Spleen (tissue), 11 donors: ENCODE measurements around the gene LRMDA. TPM values are rescaled to one million over a fixed set of nuclear protein-coding genes. Genes with fewer than 3 reads are reported as not detected.

Source experiments
- DNase-seq: peaks from one replicate; pipeline ENCODE4 v3.0.0-alpha.2; 2020
- H3K27ac ChIP-seq, 8 donors: fragments of 200-600 bp; sonication (generic) in 7 of 8; 1 replicate in 4 of 8; 2 replicates in 4 of 8; pipeline versions ENCODE4 v1.5.0 to v1.8.0; 2016 to 2021; ENCODE audit warnings: inconsistent platforms in 4 of 8, mild to moderate bottlenecking in 4 of 8, moderate library complexity in 1 of 8
- H3K27me3 ChIP-seq, 7 donors: fragments of 200-600 bp; sonication (generic) in 6 of 7; replicated peaks in 1 of 7; 1 replicate in 4 of 7; 2 replicates in 3 of 7; pipeline versions ENCODE4 v1.5.0 to v1.8.0; 2016 to 2021; ENCODE audit warnings: inconsistent platforms in 3 of 7, mild to moderate bottlenecking in 1 of 7
- H3K36me3 ChIP-seq, 6 donors: fragments of 200-600 bp; sonication (generic) in 5 of 6; 1 replicate in 4 of 6; 2 replicates in 2 of 6; pipeline versions ENCODE4 v1.5.0 to v1.8.0; 2016 to 2021; ENCODE audit warnings: inconsistent platforms in 2 of 6
- H3K4me1 ChIP-seq, 6 donors: fragments of 200-600 bp; sonication (generic) in 5 of 6; 1 replicate in 3 of 6; 2 replicates in 3 of 6; pipeline versions ENCODE4 v1.5.0 to v1.8.0; 2016 to 2021; ENCODE audit warnings: inconsistent platforms in 3 of 6
- H3K4me3 ChIP-seq, 8 donors: fragments of 200-600 bp; sonication (generic) in 7 of 8; 1 replicate in 4 of 8; 2 replicates in 4 of 8; pipeline versions ENCODE4 v1.5.0 to v1.8.0; 2016 to 2021; ENCODE audit warnings: inconsistent platforms in 4 of 8, mild to moderate bottlenecking in 4 of 8, moderate library complexity in 2 of 8
- H3K9me3 ChIP-seq, 8 donors: fragments of 200-600 bp; sonication (generic) in 7 of 8; 1 replicate in 4 of 8; 2 replicates in 4 of 8; pipeline versions ENCODE4 v1.5.0 to v1.8.0; 2016 to 2021; ENCODE audit warnings: inconsistent platforms in 4 of 8
- CTCF ChIP-seq, 11 experiments: fragments of 200-600 bp in 7 of 11; fragments of 450-650 bp in 4 of 11; sonication (generic) in 4 of 11; IDR thresholded peaks in 8 of 11; conservative IDR thresholded peaks in 3 of 11; 1 replicate in 7 of 11; 2 replicates in 4 of 11; pipeline versions ENCODE4 v1.4.0 to v1.8.0; 2016 to 2021; ENCODE audit warnings: antibody characterized with exemption in 11 of 11, inconsistent platforms in 4 of 11, mild to moderate bottlenecking in 1 of 11
- POLR2A ChIP-seq, 3 donors: fragments of 450-650 bp; IDR thresholded peaks; one replicate each; pipeline ENCODE4 v1.5.1; 2017; ENCODE audit warnings: antibody characterized with exemption in 3 of 3, mild to moderate bottlenecking in 1 of 3
- POLR2AphosphoS5 ChIP-seq, 3 donors: sonication (generic); formaldehyde crosslinking; IDR thresholded peaks; one replicate each; pipeline ENCODE4 v1.5.1; 2017; ENCODE audit warnings: antibody characterized with exemption in 3 of 3
- WGBS, 5 donors: extraction: QIAGEN DNeasy Blood & Tissue Kit in 3 of 5; methylation state at CpG; one replicate each; pipeline versions ENCODE4 v1.1.5 to v1.1.7; 2013 to 2018; 5-methylcytosine and 5-hydroxymethylcytosine counted together
- intact Hi-C: fragments of 100-400 bp; cut with DNase I; formaldehyde crosslinking; loops from one replicate; pipeline ENCODE4 v1.15.0; 2023; ENCODE audit warnings: low total_unique reads
- polyA plus RNA-seq, 3 donors: library from polyadenylated mRNA; stranded (reverse); fragments of 200-250 nt; gene quantifications; one replicate each; pipeline ENCODE4 v1.2.1, GENCODE V29; 2013
- total RNA-seq, 7 donors: library from RNA; depleted of rRNA in 3 of 7; stranded (reverse); fragments of >200 nt in 3 of 7; fragmentation: NEBNext Ultra II Directional in 4 of 7; extraction: Animal tissue kit (Norgen Biotek cat#: 25700) in 4 of 7; gene quantifications; one replicate each; pipeline versions ENCODE4 v1.1.0 to v1.2.1, GENCODE V29; 2016 to 2021
- donor health status: healthy with polysubstance abuse.
- donor health status: DM: no; HTN: no; CAD: no; lungs with moderate emphysema.
- donor health status: DM: no; HTN: no; CAD: no.
- donor health status: Bipolar disorder and iron deficiency.
- donor health status: healthy.
- donor health status: DM: no; HTN: no; CAD: no.
- donor health status: DM: yes; HTN: yes; CAD: no.

The LRMDA gene
- total and polyA plus RNA-seq, 10 donors: 7.3 to 46.6 (median 28.2) TPM

GRCh38 chr10:75976681-75977080, 545.3 kb downstream of the LRMDA start:
- no peak for DNase-seq
- intact Hi-C loops: no loop called here
- Histone ChIP-seq H3K4me1 (no peaks in the 10 kb centered on the region), H3K27me3 (no peaks in the 10 kb centered on the region), H3K4me3 (no peak overlapping the region), H3K36me3 (no peaks in the 10 kb centered on the region), H3K27ac (no peak overlapping the region), H3K9me3 (no peaks in the 10 kb centered on the region)
- TF ChIP-seq CTCF (IDR thresholded peaks at IDR 0.05 in 8 of 11, conservative IDR thresholded peaks at IDR 0.05 in 3 of 11) (no peak), POLR2A (IDR thresholded peaks at IDR 0.05) (no peak), POLR2AphosphoS5 (IDR thresholded peaks at IDR 0.05) (no peak)
- WGBS, 5 donors: 78 to 90% (median 84%) methylated on average over 3 of the region's 3 CpGs

GRCh38 chr10:75977139-75977538, 545.7 kb downstream of the LRMDA start:
- H3K27ac ChIP-seq: no peak overlapping the region

GRCh38 chr10:75978213-75978612, 546.8 kb downstream of the LRMDA start:
- H3K27ac ChIP-seq: no peak overlapping the region
- intact Hi-C loops: no loop called here
- no peaks in the 10 kb centered on the region for H3K4me1 ChIP-seq
- TF ChIP-seq POLR2AphosphoS5 (IDR thresholded peaks at IDR 0.05) (no peak), CTCF (IDR thresholded peaks at IDR 0.05 in 8 of 11, conservative IDR thresholded peaks at IDR 0.05 in 3 of 11) (no peak), POLR2A (IDR thresholded peaks at IDR 0.05) (no peak)
- DNase-seq: no peak
- H3K27me3 ChIP-seq: no peaks in the 10 kb centered on the region
- no peaks in the 10 kb centered on the region for H3K36me3 ChIP-seq
- H3K9me3 ChIP-seq: no peaks in the 10 kb centered on the region
- WGBS, 5 donors: 74 to 91% (median 87%) methylated on average over 4 of the region's 4 CpGs
- H3K4me3 ChIP-seq: no peak overlapping the region

More at GRCh38 chr10:75977139-75977538, 545.7 kb downstream of the LRMDA start:
- TF ChIP-seq CTCF (IDR thresholded peaks at IDR 0.05 in 8 of 11, conservative IDR thresholded peaks at IDR 0.05 in 3 of 11): no peak
- no peak overlapping the region for H3K4me3 ChIP-seq
- no peaks in the 10 kb centered on the region for H3K27me3 ChIP-seq
- H3K36me3 ChIP-seq: no peaks in the 10 kb centered on the region
- WGBS, 5 donors: 63 to 80% (median 79%) methylated on average over 4 of the region's 4 CpGs
- intact Hi-C loops: no loop called here
- H3K9me3 ChIP-seq: no peaks in the 10 kb centered on the region
- H3K4me1 ChIP-seq: no peaks in the 10 kb centered on the region
- no peak for DNase-seq

GRCh38 chr10:75980419-75981002, 549.1 kb downstream of the LRMDA start:
- no peak for DNase-seq
- Histone ChIP-seq H3K27me3 (no peaks in the 10 kb centered on the region), H3K9me3 (no peaks in the 10 kb centered on the region), H3K4me1 (no peaks in the 10 kb centered on the region), H3K27ac (no peak overlapping the region), H3K4me3 (no peak overlapping the region), H3K36me3 (no peaks in the 10 kb centered on the region)
- WGBS, 5 donors: 81 to 93% (median 90%) methylated on average over 6 of the region's 6 CpGs
- intact Hi-C loops: no loop called here
- TF ChIP-seq POLR2A (IDR thresholded peaks at IDR 0.05) (no peak), POLR2AphosphoS5 (IDR thresholded peaks at IDR 0.05) (no peak), CTCF (IDR thresholded peaks at IDR 0.05 in 8 of 11, conservative IDR thresholded peaks at IDR 0.05 in 3 of 11) (no peak)
